ENCODE measurements around the gene CENPE.

The CENPE gene

GRCh38 chr4:103105558-103106356 lies 92.4 kb downstream of the CENPE start:
- peaks cover 48% of the 10 kb centered on the region for H3K36me3 ChIP-seq (ENCODE audit: control insufficient read depth, low read length)
- no peaks in the 10 kb centered on the region for H3K9me3 ChIP-seq (ENCODE audit: control insufficient read depth, insufficient read depth, low read length)
- no peak overlapping the region for H3K4me3 ChIP-seq (ENCODE audit: low read length)
- no peaks in the 10 kb centered on the region for H3K4me1 ChIP-seq (ENCODE audit: control insufficient read depth, low read length)
- H3K4me2 ChIP-seq (ENCODE audit: low read length), result no peak overlapping the region
- no peaks in the 10 kb centered on the region; the same call in 1 of the 2 replicates for H4K20me1 ChIP-seq (ENCODE audit: control insufficient read depth, insufficient read depth, low read depth, low read length)
- H3K27ac ChIP-seq (ENCODE audit: low read depth, low read length), result no peak overlapping the region
- TF ChIP-seq EZH2phosphoT487 (IDR thresholded peaks at IDR 0.05; ENCODE audit: borderline replicate concordance, low read length), result no peak
- no peak for TF ChIP-seq CTCF (IDR thresholded peaks at IDR 0.05; ENCODE audit: low read depth, low read length, poor library complexity, severe bottlenecking)
- peaks cover 6% of the 10 kb centered on the region; the same call in 1 of the 2 replicates for H3F3A ChIP-seq (ENCODE audit: control insufficient read depth, insufficient read depth)
- H3K9me2 ChIP-seq (replicated peaks; ENCODE audit: control insufficient read depth, low read length), result no peaks in the 10 kb centered on the region
- no peaks in the 10 kb centered on the region for H3K79me2 ChIP-seq (ENCODE audit: control insufficient read depth, low read length)
- no peaks in the 10 kb centered on the region for H3K27me3 ChIP-seq (ENCODE audit: control insufficient read depth, low read length)

GRCh38 chr4:103104886-103105285 lies 93.3 kb downstream of the CENPE start:
- H3K9me3 ChIP-seq (ENCODE audit: control insufficient read depth, insufficient read depth, low read length), result no peaks in the 10 kb centered on the region

GRCh38 chr4:103100691-103101090 lies 97.5 kb downstream of the CENPE start:
- Histone ChIP-seq H3K27ac (ENCODE audit: low read depth, low read length) (no peak overlapping the region), H3K36me3 (ENCODE audit: control insufficient read depth, low read length) (peaks cover 4% of the 10 kb centered on the region), H3K9me2 (replicated peaks; ENCODE audit: control insufficient read depth, low read length) (no peaks in the 10 kb centered on the region), H4K20me1 (ENCODE audit: control insufficient read depth, insufficient read depth, low read depth, low read length) (no peaks in the 10 kb centered on the region), H3K4me3 (ENCODE audit: low read length) (no peak overlapping the region), H3K9me3 (ENCODE audit: control insufficient read depth, insufficient read depth, low read length) (no peaks in the 10 kb centered on the region), H3K4me2 (ENCODE audit: low read length) (no peak overlapping the region), H3K4me1 (ENCODE audit: control insufficient read depth, low read length) (peaks cover 15% of the 10 kb centered on the region), H3K27me3 (ENCODE audit: control insufficient read depth, low read length) (no peaks in the 10 kb centered on the region), H3K79me2 (ENCODE audit: control insufficient read depth, low read length) (peaks cover 10% of the 10 kb centered on the region), H3F3A (ENCODE audit: control insufficient read depth, insufficient read depth) (peaks cover 6% of the 10 kb centered on the region; the same call in 1 of the 2 replicates)
- TF ChIP-seq CTCF (IDR thresholded peaks at IDR 0.05; ENCODE audit: low read depth, low read length, poor library complexity, severe bottlenecking) (no peak), EZH2phosphoT487 (IDR thresholded peaks at IDR 0.05; ENCODE audit: borderline replicate concordance, low read length) (no peak)

More at GRCh38 chr4:103104886-103105285, 93.3 kb downstream of the CENPE start:
- Histone ChIP-seq H3F3A (ENCODE audit: control insufficient read depth, insufficient read depth) (peaks cover 6% of the 10 kb centered on the region; the same call in 1 of the 2 replicates), H3K36me3 (ENCODE audit: control insufficient read depth, low read length) (peaks cover 39% of the 10 kb centered on the region), H3K9me2 (replicated peaks; ENCODE audit: control insufficient read depth, low read length) (no peaks in the 10 kb centered on the region), H3K4me1 (ENCODE audit: control insufficient read depth, low read length) (peaks cover 3% of the 10 kb centered on the region), H3K27ac (ENCODE audit: low read depth, low read length) (no peak overlapping the region), H3K4me3 (ENCODE audit: low read length) (no peak overlapping the region), H3K4me2 (ENCODE audit: low read length) (no peak overlapping the region), H3K27me3 (ENCODE audit: control insufficient read depth, low read length) (no peaks in the 10 kb centered on the region), H3K79me2 (ENCODE audit: control insufficient read depth, low read length) (no peaks in the 10 kb centered on the region), H4K20me1 (ENCODE audit: control insufficient read depth, insufficient read depth, low read depth, low read length) (no peaks in the 10 kb centered on the region; the same call in 1 of the 2 replicates)
- TF ChIP-seq CTCF (IDR thresholded peaks at IDR 0.05; ENCODE audit: low read depth, low read length, poor library complexity, severe bottlenecking), result no peak
- no peak for TF ChIP-seq EZH2phosphoT487 (IDR thresholded peaks at IDR 0.05; ENCODE audit: borderline replicate concordance, low read length)
